ENCODE data around the gene NEAT1. TPM values are rescaled to one million over a fixed set of nuclear protein-coding genes. Genes with fewer than 3 reads are reported as not detected.

NEAT1 gene
- total and polyA plus RNA-seq, 2 of the 8 experiments (the other 6 are each of a cell fraction or from before 2014, with no cell fraction given) = 2.4 to 10.7 TPM

- peaks cover 0 to 12% (median 11%) of the 10 kb centered on the region in 4 experiments; a peak in 5 of 7 replicates for H3K4me1 ChIP-seq (replicated peaks in 1 of 4; ENCODE audit: control insufficient read depth in 3 of 4, insufficient read depth in 4 of 4, low read length in 3 of 4)
- H2BK12ac ChIP-seq (ENCODE audit: low read depth, low read length) = peak within 1 kb of the TSS; percentile 90
- H3K9me3 ChIP-seq (ENCODE audit: insufficient read depth in 2 of 2, low read depth in 1 of 2, low read length in 1 of 2) = no peaks in the 10 kb centered on the region
- no peak within 1 kb of the TSS for H3K56ac ChIP-seq (replicated peaks; ENCODE audit: insufficient read length, low read depth, low read length)
- H3K9ac ChIP-seq (replicated peaks in 1 of 4; ENCODE audit: extremely low read depth in 1 of 4, low read depth in 3 of 4, low read length in 3 of 4) = no peak within 1 kb of the TSS
- peak within 1 kb of the TSS; percentile 39 for H4K5ac ChIP-seq (ENCODE audit: insufficient read length, low read depth, low read length)
- no peak for FAIRE-seq
- 43% methylated on average over 21 of the region's 27 CpGs; no CpG with 5 or more reads in 1 of the 2 experiments for WGBS, 2 experiments (ENCODE audit: extremely low coverage in 1 of 2, insufficient coverage in 1 of 2, insufficient read length in 1 of 2, insufficient replicate concordance in 2 of 2, low coverage in 1 of 2, low lambda C conversion rate in 2 of 2, missing lambda C conversion rate in 1 of 2)
- ChIA-PET POLR2A (ENCODE audit: partially characterized antibody) (interaction anchor here (0.6 to 17.0 kb wide), 4 partner anchors 41 to 121 kb away, joined by 3 to 202 read pairs (median 10); partner anchors contain the start of genes MALAT1 and NEAT1), CTCF (ENCODE audit: partially characterized antibody) (interaction anchor here (0.7 to 5.2 kb wide), 10 partner anchors 8 to 127 kb away, joined by 3 to 29 read pairs (median 5); no protein-coding TSS in a partner anchor)
- peak within 1 kb of the TSS; percentile 96 for H4K91ac ChIP-seq (replicated peaks; ENCODE audit: insufficient read length, low read length)
- peak within 1 kb of the TSS; percentile 92 for H4K8ac ChIP-seq (ENCODE audit: extremely low read depth, insufficient read depth, low read length)
- H3K27ac ChIP-seq (ENCODE audit: low read depth, low read length) = no peak within 1 kb of the TSS; the same call in 1 of the 2 replicates
- no peak within 1 kb of the TSS for H3K4ac ChIP-seq (replicated peaks; ENCODE audit: insufficient read length, low read depth, low read length)
- H3K4me2 ChIP-seq (ENCODE audit: insufficient read depth in 1 of 2, low read depth in 2 of 2, low read length in 2 of 2) = peak within 1 kb of the TSS; percentile 0 to 36; a peak in 3 of 4 replicates
- peaks cover 5% of the 10 kb centered on the region; the same call in 1 of the 2 replicates for H3K23me2 ChIP-seq (ENCODE audit: low read depth, low read length)
- H3K18ac ChIP-seq (ENCODE audit: extremely low read depth, low read length) = peak within 1 kb of the TSS; percentile 75
- no peaks in the 10 kb centered on the region for H3K79me1 ChIP-seq (ENCODE audit: low read depth, low read length)
- no peak within 1 kb of the TSS for H3K23ac ChIP-seq (ENCODE audit: insufficient read length)
- no peak within 1 kb of the TSS; the same call in 1 of the 2 replicates for H2BK15ac ChIP-seq (ENCODE audit: low read length)
- H3K4me3 ChIP-seq (ENCODE audit: extremely low read depth in 1 of 4, insufficient read depth in 2 of 4, low read depth in 3 of 4, low read length in 4 of 4) = peak within 1 kb of the TSS in 1 of 4 experiments; percentile 8; a peak in 2 of 8 replicates
- H3K36me3 ChIP-seq (ENCODE audit: control insufficient read depth in 2 of 4, insufficient read depth in 4 of 4, low read length in 3 of 4) = no peaks in the 10 kb centered on the region
- no peaks in the 10 kb centered on the region for H4K20me1 ChIP-seq (replicated peaks in 1 of 2; ENCODE audit: control insufficient read depth in 1 of 2, insufficient read depth in 2 of 2, low read length in 2 of 2)
- H3K14ac ChIP-seq (ENCODE audit: insufficient read length) = no peak within 1 kb of the TSS
- peak within 1 kb of the TSS; percentile 24 for H2BK120ac ChIP-seq (replicated peaks; ENCODE audit: low read depth, low read length)
- H2BK5ac ChIP-seq (ENCODE audit: low read depth, low read length) = peak within 1 kb of the TSS; percentile 83
- no peaks in the 10 kb centered on the region for H3K79me2 ChIP-seq (ENCODE audit: control insufficient read depth in 1 of 2, insufficient read depth in 2 of 2, low read length in 2 of 2)
- no peak within 1 kb of the TSS; the same call in 1 of the 2 replicates for H2AK5ac ChIP-seq (ENCODE audit: low read depth, low read length)
- H3K27me3 ChIP-seq (replicated peaks in 1 of 4; ENCODE audit: control insufficient read depth in 3 of 4, extremely low read depth in 1 of 4, insufficient read depth in 3 of 4, low read length in 3 of 4) = 0 out of 7 replicates have a peak, but pooled peaks cover 0 to 2% (median 0%) of the 10 kb centered on the region in 4 experiments
- peak within 1 kb of the TSS; percentile 74; the same call in 1 of the 2 replicates for H2AFZ ChIP-seq (ENCODE audit: low read length)
- DNase-seq (ENCODE audit: low read depth in 1 of 2, low spot score in 2 of 2) = peak in 1 of 2 experiments; percentile 80
- H2BK20ac ChIP-seq (ENCODE audit: low read length) = peak within 1 kb of the TSS; percentile 61; the same call in 1 of the 2 replicates
- no peak for TF ChIP-seq CEBPB (IDR thresholded peaks at IDR 0.05; ENCODE audit: low read depth, low read length)
- no peak for TF ChIP-seq BRCA1 (IDR thresholded peaks at IDR 0.05; ENCODE audit: low read depth, low read length)
- TF ChIP-seq, protein P1, sequence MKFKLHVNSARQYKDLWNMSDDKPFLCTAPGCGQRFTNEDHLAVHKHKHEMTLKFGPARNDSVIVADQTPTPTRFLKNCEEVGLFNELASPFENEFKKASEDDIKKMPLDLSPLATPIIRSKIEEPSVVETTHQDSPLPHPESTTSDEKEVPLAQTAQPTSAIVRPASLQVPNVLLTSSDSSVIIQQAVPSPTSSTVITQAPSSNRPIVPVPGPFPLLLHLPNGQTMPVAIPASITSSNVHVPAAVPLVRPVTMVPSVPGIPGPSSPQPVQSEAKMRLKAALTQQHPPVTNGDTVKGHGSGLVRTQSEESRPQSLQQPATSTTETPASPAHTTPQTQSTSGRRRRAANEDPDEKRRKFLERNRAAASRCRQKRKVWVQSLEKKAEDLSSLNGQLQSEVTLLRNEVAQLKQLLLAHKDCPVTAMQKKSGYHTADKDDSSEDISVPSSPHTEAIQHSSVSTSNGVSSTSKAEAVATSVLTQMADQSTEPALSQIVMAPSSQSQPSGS (IDR thresholded peaks at IDR 0.05; ENCODE audit: low read length) = no peak
- no peak for TF ChIP-seq BACH1 (IDR thresholded peaks at IDR 0.05; ENCODE audit: low read length)
- TF ChIP-seq SIRT6 (IDR thresholded peaks at IDR 0.05; ENCODE audit: low read length) = no peak
- peak; percentile 49 to 55 for TF ChIP-seq RAD21 (IDR thresholded peaks at IDR 0.05 in 1 of 2, conservative IDR thresholded peaks at IDR 0.05 in 1 of 2; ENCODE audit: low read depth in 2 of 2, low read length in 2 of 2)
- 0 out of 3 replicates have a peak, but pooled peaks of 1 of the 2 experiments have one; percentile 19 for TF ChIP-seq POLR2A (IDR thresholded peaks at IDR 0.05; ENCODE audit: control extremely low read depth in 1 of 2, low read depth in 2 of 2, low read length in 2 of 2)
- TF ChIP-seq HDAC6 (IDR thresholded peaks at IDR 0.05; ENCODE audit: low read depth, low read length) = no peak
- TF ChIP-seq CBX8 (IDR thresholded peaks at IDR 0.05; ENCODE audit: borderline replicate concordance, low read depth, low read length) = no peak
- TF ChIP-seq SUZ12 (IDR thresholded peaks at IDR 0.05; ENCODE audit: low read length) = no peak
Measured at GRCh38 chr11:65382033-65382803, 40.4 kb upstream of the NEAT1 start, which contains the start of gene SLC25A45. Gene SLC25A45 (minus strand): TSS chr11:65382646. CDS start chr11:65381951, 695 bp downstream.

Data from H1 (cell line).